SH-SY5Y (cell line): ENCODE results near the gene STK32C.

Experiments
- GATA2 ChIP-seq: IDR thresholded peaks from 2 replicates; pipeline ENCODE4 v1.6.1; 2011; ENCODE audit warnings: mild to moderate bottlenecking, low read depth, low read length
- GATA3 ChIP-seq: IDR thresholded peaks from 2 replicates; pipeline ENCODE4 v1.6.1; 2011; ENCODE audit warnings: low read depth, mild to moderate bottlenecking, low read length, moderate library complexity

Gene STK32C

GRCh38 chr10:132311338-132311939, 3.7 kb upstream of the STK32C start:
- TF ChIP-seq GATA3 (no peak), GATA2 (no peak)

- TF ChIP-seq GATA2 (no peak), GATA3 (no peak)
Measured at GRCh38 chr10:132310701-132311337, 3.1 kb upstream of the STK32C start.

- no peak for TF ChIP-seq GATA2
Measured at GRCh38 chr10:132309879-132310591, 2.3 kb upstream of the STK32C start.

GRCh38 chr10:132309471-132309865, 1.7 kb upstream of the STK32C start:
- no peak for TF ChIP-seq GATA2
- TF ChIP-seq GATA3, result no peak

GRCh38 chr10:132308587-132309470, 1.1 kb upstream of the STK32C start:
- TF ChIP-seq GATA3 (no peak), GATA2 (no peak)

GRCh38 chr10:132306864-132307751, 642 bp downstream of the STK32C start:
- TF ChIP-seq GATA3, result no peak
- no peak for TF ChIP-seq GATA2

GRCh38 chr10:132306343-132306685, 1.4 kb downstream of the STK32C start:
- TF ChIP-seq GATA2, result no peak

GRCh38 chr10:132305654-132306342, 2.0 kb downstream of the STK32C start:
- no peak for TF ChIP-seq GATA3
- TF ChIP-seq GATA2, result no peak

GRCh38 chr10:132304756-132305509, 2.8 kb downstream of the STK32C start:
- TF ChIP-seq GATA3 (no peak), GATA2 (no peak)

GRCh38 chr10:132303361-132304115, 4.2 kb downstream of the STK32C start:
- TF ChIP-seq GATA2 (no peak), GATA3 (no peak)

- TF ChIP-seq GATA3 (no peak), GATA2 (no peak)
Measured at GRCh38 chr10:132302421-132303310, 5.1 kb downstream of the STK32C start.
